ENCODE measurements around the gene PRDX2.

Gene PRDX2

DNA sequence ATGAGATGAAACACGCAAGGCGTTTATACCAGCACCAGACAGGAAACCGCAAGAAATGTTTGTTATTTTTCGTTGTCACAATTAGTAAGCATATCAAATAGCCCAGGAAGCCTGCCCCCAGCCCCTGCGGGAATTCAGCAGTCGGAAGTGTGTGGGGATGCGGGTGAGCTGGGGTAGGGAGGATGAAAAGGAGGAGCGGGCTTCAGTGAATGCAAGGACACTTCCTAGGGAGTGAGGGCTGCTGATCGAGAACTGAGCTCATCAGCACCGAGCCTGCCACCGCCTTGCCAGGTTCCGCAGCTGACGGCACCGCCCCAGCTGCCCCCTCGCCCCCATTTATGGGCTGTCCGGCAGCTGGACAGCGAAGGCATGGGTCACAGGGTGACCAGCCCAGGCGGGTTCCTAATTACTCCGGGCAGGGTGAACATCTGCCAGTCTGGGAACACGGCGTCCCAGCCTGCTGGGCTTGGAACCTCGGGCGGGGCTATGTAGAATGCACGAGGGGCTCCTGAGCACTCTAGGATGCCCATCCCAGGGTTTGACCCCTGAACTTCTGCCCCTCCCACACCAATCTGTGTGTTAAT, 51.6 kb downstream of the PRDX2 start:
- DNase-seq, result no peak

DNA sequence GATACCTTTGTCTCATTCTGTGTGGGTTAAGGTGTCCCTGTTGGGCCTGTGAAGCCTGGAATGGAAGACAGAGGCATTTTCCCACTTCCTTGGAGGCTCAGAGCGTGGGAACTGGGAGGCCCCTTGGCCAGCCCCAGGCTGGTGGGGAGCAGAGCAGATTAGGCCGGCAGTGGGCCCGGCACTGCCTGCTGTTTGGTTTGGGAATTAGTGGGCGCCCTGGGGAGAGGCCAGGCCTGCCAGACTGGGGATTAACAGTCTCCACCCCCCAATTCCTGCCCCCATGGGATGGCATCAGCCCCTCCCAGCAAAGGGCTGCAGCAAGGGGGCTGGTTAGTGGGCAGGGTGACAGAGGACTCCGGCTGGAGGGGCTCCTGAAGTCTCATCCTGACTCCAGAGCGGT, 53.1 kb downstream of the PRDX2 start:
- DNase-seq, result no peak

All from stimulated activated naive CD4-positive, alpha-beta T cell treated with Interleukin-2 at 50 U/mL for 16 hours (primary cell).